ENCODE results near the gene PRDX5. TPM values are rescaled to one million over a fixed set of nuclear protein-coding genes. Genes with fewer than 3 reads are reported as not detected.
A peak's percentile ranks its signal among the peaks of the same experiment; 100 is the strongest.

Gene PRDX5
- total RNA-seq, 2 donors from 2014 or later = 91.1 to 136 TPM

GRCh38 chr11:64275841-64276240 lies 42.1 kb upstream of the PRDX5 start:
- H3K36me3 ChIP-seq = peaks cover 25% of the 10 kb centered on the region
- peaks cover 0 to 10% of the 10 kb centered on the region in 2 donors for H3K4me1 ChIP-seq (ENCODE audit: control insufficient read depth in 1 of 2, low read depth in 2 of 2)
- no peak for ATAC-seq (ENCODE audit: insufficient number of reproducible peaks, low FRiP score, low read depth)
- H3K9me3 ChIP-seq = no peaks in the 10 kb centered on the region
- DNase-seq (ENCODE audit: low spot score) = no peak
- no peak overlapping the region for H3K27ac ChIP-seq
- TF ChIP-seq CTCF (IDR thresholded peaks at IDR 0.05) = no peak
- H3K4me3 ChIP-seq = no peak overlapping the region
- H3K27me3 ChIP-seq (replicated peaks; ENCODE audit: insufficient read depth) = no peaks in the 10 kb centered on the region

- no peaks in the 10 kb centered on the region for H3K27me3 ChIP-seq (replicated peaks; ENCODE audit: insufficient read depth)
- H3K27ac ChIP-seq = no peak overlapping the region
- peaks cover 0 to 6% of the 10 kb centered on the region in 2 donors for H3K4me1 ChIP-seq (ENCODE audit: control insufficient read depth in 1 of 2, low read depth in 2 of 2)
- H3K4me3 ChIP-seq = no peak overlapping the region
- TF ChIP-seq CTCF (IDR thresholded peaks at IDR 0.05) = no peak
- peaks cover 31% of the 10 kb centered on the region for H3K36me3 ChIP-seq
- ATAC-seq (ENCODE audit: insufficient number of reproducible peaks, low FRiP score, low read depth) = no peak
- H3K9me3 ChIP-seq = no peaks in the 10 kb centered on the region
- no peak for DNase-seq (ENCODE audit: low spot score)
Measured at GRCh38 chr11:64276653-64277431, 41.1 kb upstream of the PRDX5 start.

GRCh38 chr11:64278576-64279190 lies 39.2 kb upstream of the PRDX5 start:
- H3K27me3 ChIP-seq (replicated peaks; ENCODE audit: insufficient read depth) = no peaks in the 10 kb centered on the region
- no peaks in the 10 kb centered on the region for H3K9me3 ChIP-seq
- peaks cover 9 to 10% of the 10 kb centered on the region in 2 donors for H3K4me1 ChIP-seq (ENCODE audit: control insufficient read depth in 1 of 2, low read depth in 2 of 2)
- TF ChIP-seq CTCF (IDR thresholded peaks at IDR 0.05) = no peak
- DNase-seq (ENCODE audit: low spot score) (no peak), ATAC-seq (ENCODE audit: insufficient number of reproducible peaks, low FRiP score, low read depth) (no peak)
- H3K36me3 ChIP-seq = peaks cover 31% of the 10 kb centered on the region
- H3K27ac ChIP-seq = no peak overlapping the region
- no peak overlapping the region for H3K4me3 ChIP-seq

GRCh38 chr11:64281957-64282770 lies 35.8 kb upstream of the PRDX5 start:
- no peak for ATAC-seq (ENCODE audit: insufficient number of reproducible peaks, low FRiP score, low read depth)
- no peak overlapping the region for H3K4me3 ChIP-seq
- peaks cover 18 to 29% of the 10 kb centered on the region in 2 donors for H3K4me1 ChIP-seq (ENCODE audit: control insufficient read depth in 1 of 2, low read depth in 2 of 2)
- TF ChIP-seq CTCF (IDR thresholded peaks at IDR 0.05) = no peak
- H3K9me3 ChIP-seq = no peaks in the 10 kb centered on the region
- DNase-seq (ENCODE audit: low spot score) = no peak
- H3K27ac ChIP-seq = no peak overlapping the region
- no peaks in the 10 kb centered on the region for H3K27me3 ChIP-seq (replicated peaks; ENCODE audit: insufficient read depth)
- H3K36me3 ChIP-seq = peaks cover 20% of the 10 kb centered on the region

GRCh38 chr11:64283092-64283491 lies 34.8 kb upstream of the PRDX5 start:
- H3K9me3 ChIP-seq = no peaks in the 10 kb centered on the region
- no peak for ATAC-seq (ENCODE audit: insufficient number of reproducible peaks, low FRiP score, low read depth)
- H3K27ac ChIP-seq = no peak overlapping the region
- H3K4me3 ChIP-seq = peak overlapping the region; percentile 92
- TF ChIP-seq CTCF (IDR thresholded peaks at IDR 0.05) = no peak
- H3K36me3 ChIP-seq = peaks cover 15% of the 10 kb centered on the region
- H3K27me3 ChIP-seq (replicated peaks; ENCODE audit: insufficient read depth) = no peaks in the 10 kb centered on the region
- DNase-seq (ENCODE audit: low spot score) = no peak
- peaks cover 18 to 32% of the 10 kb centered on the region in 2 donors for H3K4me1 ChIP-seq (ENCODE audit: control insufficient read depth in 1 of 2, low read depth in 2 of 2)

Measured in thoracic aorta (tissue), 2 donors.